ENCODE data around the gene RNF112.

Gene RNF112

DNA sequence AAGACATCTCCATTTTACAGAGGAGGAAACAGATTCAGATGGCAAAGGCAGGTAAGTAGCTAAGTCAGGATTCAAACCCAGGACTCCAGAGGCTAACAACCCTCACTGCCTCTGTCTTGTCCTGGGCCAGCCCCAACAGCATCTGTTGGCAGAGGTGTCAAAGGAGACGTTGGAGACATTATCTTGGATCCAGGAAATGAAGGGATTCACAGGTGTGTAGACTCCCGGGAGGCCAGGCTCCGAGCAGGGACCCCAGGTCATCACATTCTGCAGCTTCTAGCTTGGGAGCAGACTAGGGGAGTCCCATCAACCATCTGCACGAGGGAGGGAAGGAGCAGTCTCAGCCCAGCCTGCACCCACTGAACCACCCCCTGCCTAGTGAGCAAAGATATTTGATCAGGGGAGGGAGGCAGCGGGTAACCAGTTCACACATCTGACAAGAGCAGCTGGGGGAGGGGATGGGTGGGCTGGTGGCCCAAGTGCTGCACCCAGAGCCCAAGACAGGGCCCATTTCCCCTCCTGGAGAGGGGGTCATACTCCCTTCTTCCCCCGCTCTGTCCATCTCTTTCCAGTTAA lies 47.5 kb upstream of the RNF112 start:
- no peak overlapping the region for H3K4me3 ChIP-seq (ENCODE audit: low read depth, low read length)
- no peaks in the 10 kb centered on the region for H3K9me3 ChIP-seq
- DNase-seq: no peak
- TF ChIP-seq, protein P1, sequence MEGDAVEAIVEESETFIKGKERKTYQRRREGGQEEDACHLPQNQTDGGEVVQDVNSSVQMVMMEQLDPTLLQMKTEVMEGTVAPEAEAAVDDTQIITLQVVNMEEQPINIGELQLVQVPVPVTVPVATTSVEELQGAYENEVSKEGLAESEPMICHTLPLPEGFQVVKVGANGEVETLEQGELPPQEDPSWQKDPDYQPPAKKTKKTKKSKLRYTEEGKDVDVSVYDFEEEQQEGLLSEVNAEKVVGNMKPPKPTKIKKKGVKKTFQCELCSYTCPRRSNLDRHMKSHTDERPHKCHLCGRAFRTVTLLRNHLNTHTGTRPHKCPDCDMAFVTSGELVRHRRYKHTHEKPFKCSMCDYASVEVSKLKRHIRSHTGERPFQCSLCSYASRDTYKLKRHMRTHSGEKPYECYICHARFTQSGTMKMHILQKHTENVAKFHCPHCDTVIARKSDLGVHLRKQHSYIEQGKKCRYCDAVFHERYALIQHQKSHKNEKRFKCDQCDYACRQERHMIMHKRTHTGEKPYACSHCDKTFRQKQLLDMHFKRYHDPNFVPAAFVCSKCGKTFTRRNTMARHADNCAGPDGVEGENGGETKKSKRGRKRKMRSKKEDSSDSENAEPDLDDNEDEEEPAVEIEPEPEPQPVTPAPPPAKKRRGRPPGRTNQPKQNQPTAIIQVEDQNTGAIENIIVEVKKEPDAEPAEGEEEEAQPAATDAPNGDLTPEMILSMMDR (IDR thresholded peaks at IDR 0.05; ENCODE audit: low read depth, low read length): no peak
- no peaks in the 10 kb centered on the region for H3K27me3 ChIP-seq
- no peaks in the 10 kb centered on the region for H3K36me3 ChIP-seq
- H3K4me1 ChIP-seq: no peaks in the 10 kb centered on the region

DNA sequence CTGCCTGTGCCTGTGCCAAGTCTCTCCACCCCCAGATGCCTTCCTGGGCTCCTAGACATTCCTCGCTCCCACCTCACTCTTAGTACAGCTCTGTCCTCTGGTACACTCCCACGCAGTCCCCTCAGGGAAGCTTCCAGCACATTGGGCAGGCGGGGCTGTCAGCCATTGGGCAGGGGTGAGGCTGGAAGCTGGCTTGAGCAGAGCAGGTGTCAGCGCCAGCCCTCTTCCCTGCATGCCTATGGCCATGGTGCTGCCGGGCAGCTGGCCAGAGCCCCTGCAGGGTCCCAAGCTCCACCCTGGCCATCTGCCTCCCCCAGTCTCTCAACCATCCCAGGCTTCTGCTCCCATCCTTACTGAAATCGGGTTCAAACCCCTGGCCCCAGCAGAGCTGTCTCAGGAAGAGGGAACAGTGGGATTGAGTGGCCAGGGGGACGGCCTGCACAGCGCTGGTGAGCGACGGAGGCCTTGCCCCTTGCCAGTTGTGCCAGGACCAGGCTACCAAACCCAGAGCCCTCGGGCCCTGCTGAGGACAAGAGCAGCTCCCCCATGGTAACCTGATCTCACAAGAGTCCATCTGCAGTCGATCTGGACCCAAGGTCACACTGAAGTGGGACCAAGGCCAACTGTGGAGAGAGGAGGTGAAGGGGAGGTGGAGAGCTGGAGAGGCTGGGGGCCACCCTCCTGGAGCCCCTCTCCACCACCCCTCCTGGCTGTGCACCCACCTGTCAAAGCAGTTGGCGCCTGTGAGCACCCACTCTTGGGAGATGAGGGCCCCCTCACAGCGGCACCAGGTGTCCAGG lies 46.1 kb upstream of the RNF112 start:
- Histone ChIP-seq H3K9me3 (no peaks in the 10 kb centered on the region), H3K27me3 (no peaks in the 10 kb centered on the region), H3K36me3 (no peaks in the 10 kb centered on the region), H3K4me1 (no peaks in the 10 kb centered on the region), H3K4me3 (ENCODE audit: low read depth, low read length) (no peak overlapping the region)
- no peak for DNase-seq
- TF ChIP-seq, protein P1 (IDR thresholded peaks at IDR 0.05; ENCODE audit: low read depth, low read length): no peak

DNA sequence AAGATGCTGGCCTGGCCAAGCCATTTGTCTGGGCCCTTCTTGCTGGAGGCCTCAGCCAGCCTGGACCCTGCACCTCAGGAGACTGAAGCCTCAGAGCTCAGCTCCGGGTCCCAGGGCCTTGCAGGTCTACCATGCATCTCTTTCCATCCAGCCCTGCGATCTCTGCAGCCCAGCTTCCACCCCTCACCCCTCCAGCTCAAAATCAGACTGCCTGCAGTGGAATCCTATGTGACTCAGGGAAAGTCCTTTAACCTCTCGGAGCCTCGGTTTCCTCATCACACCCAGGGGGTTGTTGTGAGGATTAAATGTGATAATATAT lies 45.6 kb upstream of the RNF112 start:
- Histone ChIP-seq H3K27me3 (no peaks in the 10 kb centered on the region), H3K4me3 (ENCODE audit: low read depth, low read length) (no peak overlapping the region), H3K36me3 (no peaks in the 10 kb centered on the region), H3K9me3 (no peaks in the 10 kb centered on the region), H3K4me1 (no peaks in the 10 kb centered on the region)
- TF ChIP-seq, protein P1 (IDR thresholded peaks at IDR 0.05; ENCODE audit: low read depth, low read length): no peak
- no peak for DNase-seq

DNA sequence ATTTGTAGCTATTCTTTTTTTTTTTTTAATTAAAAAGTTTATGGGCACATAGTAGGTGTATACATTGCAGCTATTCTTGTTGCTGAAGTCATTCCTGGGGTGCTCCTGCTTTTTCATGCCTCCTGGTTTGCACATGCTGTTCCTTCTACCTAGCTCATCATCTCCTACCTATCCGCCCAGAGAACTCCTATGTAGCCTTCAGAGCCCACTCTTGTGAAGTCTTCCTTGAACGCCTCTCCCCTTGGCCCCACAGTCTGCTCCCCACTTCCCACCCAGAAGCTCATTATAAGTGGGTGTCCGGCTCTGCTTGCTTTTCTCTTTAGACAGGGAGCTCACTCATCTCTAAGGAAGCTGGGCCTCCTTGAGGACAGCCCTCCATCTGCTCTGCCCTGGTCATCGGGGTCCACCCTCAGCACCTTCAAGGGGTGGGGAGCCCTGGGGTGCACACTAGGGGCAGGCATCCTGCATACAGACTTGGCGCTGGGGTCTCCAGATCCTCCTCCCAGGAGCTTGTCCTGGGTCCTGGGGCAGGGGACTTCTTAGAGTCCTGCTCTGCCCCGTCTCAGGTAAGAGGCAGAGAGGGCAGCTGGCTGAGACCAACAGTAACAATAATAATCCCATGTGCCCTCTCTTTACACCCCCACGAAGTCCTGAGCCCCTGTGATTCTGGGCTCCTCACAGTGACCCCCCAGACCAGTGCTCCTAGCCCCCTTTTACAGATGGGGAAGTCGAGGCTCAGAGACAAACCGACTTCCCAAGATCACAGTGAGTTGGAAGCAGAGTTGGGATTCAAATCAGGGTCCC lies 45.0 kb upstream of the RNF112 start:
- Histone ChIP-seq H3K9me3 (no peaks in the 10 kb centered on the region), H3K4me1 (no peaks in the 10 kb centered on the region)
- DNase-seq: no peak

DNA sequence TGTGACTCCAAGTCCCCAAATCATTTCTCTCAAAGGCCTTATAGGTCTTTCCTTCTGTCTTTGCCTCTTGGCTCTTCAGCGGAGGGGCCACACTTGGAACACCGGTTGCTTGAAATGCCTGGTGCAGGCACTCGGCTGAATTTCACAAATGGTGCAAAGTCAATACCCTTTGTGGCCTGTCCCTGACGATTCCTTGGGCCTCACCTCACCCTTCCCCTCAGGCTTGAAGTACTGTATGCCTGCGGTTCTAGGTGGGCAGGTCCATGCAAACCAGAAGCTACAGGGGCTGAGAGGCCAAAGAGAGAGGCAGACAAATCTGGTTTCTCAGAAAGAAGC lies 44.4 kb upstream of the RNF112 start:
- H3K27me3 ChIP-seq: no peaks in the 10 kb centered on the region
- H3K36me3 ChIP-seq: no peaks in the 10 kb centered on the region
- no peaks in the 10 kb centered on the region for H3K9me3 ChIP-seq
- no peak for DNase-seq
- no peak overlapping the region for H3K4me3 ChIP-seq (ENCODE audit: low read depth, low read length)
- TF ChIP-seq, protein P1 (IDR thresholded peaks at IDR 0.05; ENCODE audit: low read depth, low read length): no peak
- H3K4me1 ChIP-seq: no peaks in the 10 kb centered on the region

More for the DNA sequence above, 45.0 kb upstream of the RNF112 start:
- TF ChIP-seq, protein P1 (IDR thresholded peaks at IDR 0.05; ENCODE audit: low read depth, low read length): no peak
- H3K27me3 ChIP-seq: no peaks in the 10 kb centered on the region
- H3K36me3 ChIP-seq: no peaks in the 10 kb centered on the region
- no peak overlapping the region for H3K4me3 ChIP-seq (ENCODE audit: low read depth, low read length)

DNA sequence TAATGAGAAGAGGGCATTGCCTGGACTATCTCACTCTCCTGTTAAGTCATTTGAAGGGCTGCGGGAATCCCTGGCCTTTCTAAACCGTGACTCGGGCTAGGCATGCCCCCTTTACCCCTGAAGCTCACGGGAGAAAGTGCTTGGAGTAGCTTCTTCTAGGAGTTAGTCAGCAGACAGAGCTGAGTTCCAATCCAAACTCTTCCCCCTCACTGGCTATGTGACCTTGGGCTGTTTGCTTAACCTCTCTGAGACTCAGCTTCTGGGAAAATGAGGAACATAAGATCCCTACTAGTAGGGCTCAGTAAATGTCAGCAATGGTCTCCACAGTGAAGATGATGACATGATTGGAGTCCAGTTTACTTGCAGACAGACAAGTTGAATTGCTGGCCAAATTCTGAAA lies 42.8 kb upstream of the RNF112 start:
- Histone ChIP-seq H3K4me1 (no peaks in the 10 kb centered on the region), H3K27me3 (no peaks in the 10 kb centered on the region), H3K4me3 (ENCODE audit: low read depth, low read length) (no peak overlapping the region), H3K36me3 (no peaks in the 10 kb centered on the region), H3K9me3 (no peaks in the 10 kb centered on the region)
- TF ChIP-seq, protein P1 (IDR thresholded peaks at IDR 0.05; ENCODE audit: low read depth, low read length): no peak
- DNase-seq: no peak

All from BE2C (cell line).